Measurements from ENCODE around the gene RPL29.

Gene RPL29

GRCh38 chr3:52023101-52023770 is 27.5 kb upstream of the RPL29 start:
- Histone ChIP-seq H3K9me3 (ENCODE audit: low read depth, low read length) (no peaks in the 10 kb centered on the region), H3K9ac (ENCODE audit: insufficient read length) (no peak overlapping the region), H3K4me3 (no peak overlapping the region), H3K36me3 (ENCODE audit: insufficient read depth, low read length) (no peaks in the 10 kb centered on the region), H3K27ac (no peak overlapping the region)
- no peak for DNase-seq (ENCODE audit: low read depth, low spot score)
- TF ChIP-seq FOXP2 (optimal IDR thresholded peaks at IDR 0.05; ENCODE audit: control extremely low read depth, extremely low read length, insufficient read depth) (no peak), POLR2AphosphoS5 (IDR thresholded peaks at IDR 0.05; ENCODE audit: borderline replicate concordance, low read depth, low read length) (no peak), EZH2 (IDR thresholded peaks at IDR 0.05) (no peak)

- H3K9me3 ChIP-seq (ENCODE audit: low read depth, low read length): no peaks in the 10 kb centered on the region
- TF ChIP-seq EZH2 (IDR thresholded peaks at IDR 0.05) (no peak), FOXP2 (optimal IDR thresholded peaks at IDR 0.05; ENCODE audit: control extremely low read depth, extremely low read length, insufficient read depth) (no peak), POLR2AphosphoS5 (IDR thresholded peaks at IDR 0.05; ENCODE audit: borderline replicate concordance, low read depth, low read length) (no peak)
- no peak overlapping the region for H3K4me3 ChIP-seq
- DNase-seq (ENCODE audit: low read depth, low spot score): no peak
- H3K36me3 ChIP-seq (ENCODE audit: insufficient read depth, low read length): no peaks in the 10 kb centered on the region
- H3K9ac ChIP-seq (ENCODE audit: insufficient read length): no peak overlapping the region
- 0 out of 2 replicates have a peak overlapping the region, but pooled peaks have one; percentile 68 for H3K27ac ChIP-seq
Observed at GRCh38 chr3:52022323-52023100, 26.8 kb upstream of the RPL29 start.

GRCh38 chr3:52021489-52022268 is 26.0 kb upstream of the RPL29 start:
- H3K9ac ChIP-seq (ENCODE audit: insufficient read length): no peak overlapping the region
- H3K36me3 ChIP-seq (ENCODE audit: insufficient read depth, low read length): no peaks in the 10 kb centered on the region
- TF ChIP-seq EZH2 (IDR thresholded peaks at IDR 0.05) (no peak), FOXP2 (optimal IDR thresholded peaks at IDR 0.05; ENCODE audit: control extremely low read depth, extremely low read length, insufficient read depth) (no peak), POLR2AphosphoS5 (IDR thresholded peaks at IDR 0.05; ENCODE audit: borderline replicate concordance, low read depth, low read length) (no peak)
- H3K4me3 ChIP-seq: no peak overlapping the region
- no peak for DNase-seq (ENCODE audit: low read depth, low spot score)
- peak overlapping the region; percentile 68; the same call in 1 of the 2 replicates for H3K27ac ChIP-seq
- H3K9me3 ChIP-seq (ENCODE audit: low read depth, low read length): no peaks in the 10 kb centered on the region

DNA sequence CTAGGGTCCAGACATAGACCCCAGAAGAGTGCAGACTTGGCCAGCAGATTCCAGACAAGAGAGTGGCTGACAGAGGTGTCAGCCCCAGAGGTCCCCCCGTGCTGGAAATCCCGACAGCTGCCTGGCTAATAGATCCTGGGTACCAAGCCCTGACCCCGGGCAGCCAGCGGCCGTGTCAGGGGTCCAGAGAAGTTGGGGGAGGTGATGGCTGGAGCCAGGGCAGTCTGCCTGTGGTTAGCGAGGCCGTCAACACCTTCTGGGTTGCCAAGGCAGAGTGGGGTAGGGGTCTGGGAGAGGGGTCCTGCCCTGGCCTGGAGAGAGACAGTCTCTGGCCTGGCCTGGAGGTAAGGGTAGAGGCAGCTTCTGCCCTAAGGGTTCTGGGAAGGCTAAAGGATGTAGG is 25.1 kb upstream of the RPL29 start:
- no peak for TF ChIP-seq POLR2AphosphoS5 (IDR thresholded peaks at IDR 0.05; ENCODE audit: borderline replicate concordance, low read depth, low read length)
- TF ChIP-seq FOXP2 (optimal IDR thresholded peaks at IDR 0.05; ENCODE audit: control extremely low read depth, extremely low read length, insufficient read depth): no peak
- no peak for TF ChIP-seq EZH2 (IDR thresholded peaks at IDR 0.05)
- no peaks in the 10 kb centered on the region for H3K36me3 ChIP-seq (ENCODE audit: insufficient read depth, low read length)
- H3K9me3 ChIP-seq (ENCODE audit: low read depth, low read length): no peaks in the 10 kb centered on the region
- no peak overlapping the region for H3K27ac ChIP-seq
- DNase-seq (ENCODE audit: low read depth, low spot score): no peak
- no peak overlapping the region for H3K4me3 ChIP-seq
- no peak overlapping the region for H3K9ac ChIP-seq (ENCODE audit: insufficient read length)

- H3K4me3 ChIP-seq: no peak overlapping the region
- no peak overlapping the region for H3K9ac ChIP-seq (ENCODE audit: insufficient read length)
- H3K36me3 ChIP-seq (ENCODE audit: insufficient read depth, low read length): no peaks in the 10 kb centered on the region
- H3K27ac ChIP-seq: no peak overlapping the region
- TF ChIP-seq EZH2 (IDR thresholded peaks at IDR 0.05) (no peak), POLR2AphosphoS5 (IDR thresholded peaks at IDR 0.05; ENCODE audit: borderline replicate concordance, low read depth, low read length) (no peak), FOXP2 (optimal IDR thresholded peaks at IDR 0.05; ENCODE audit: control extremely low read depth, extremely low read length, insufficient read depth) (no peak)
- no peak for DNase-seq (ENCODE audit: low read depth, low spot score)
- H3K9me3 ChIP-seq (ENCODE audit: low read depth, low read length): no peaks in the 10 kb centered on the region
Observed at GRCh38 chr3:52019352-52020080, 23.8 kb upstream of the RPL29 start.

- H3K4me3 ChIP-seq: no peak overlapping the region
- no peaks in the 10 kb centered on the region for H3K36me3 ChIP-seq (ENCODE audit: insufficient read depth, low read length)
- TF ChIP-seq POLR2AphosphoS5 (IDR thresholded peaks at IDR 0.05; ENCODE audit: borderline replicate concordance, low read depth, low read length) (no peak), FOXP2 (optimal IDR thresholded peaks at IDR 0.05; ENCODE audit: control extremely low read depth, extremely low read length, insufficient read depth) (no peak), EZH2 (IDR thresholded peaks at IDR 0.05) (no peak)
- no peaks in the 10 kb centered on the region for H3K9me3 ChIP-seq (ENCODE audit: low read depth, low read length)
- DNase-seq (ENCODE audit: low read depth, low spot score): no peak
- H3K27ac ChIP-seq: no peak overlapping the region
- no peak overlapping the region for H3K9ac ChIP-seq (ENCODE audit: insufficient read length)
Observed at GRCh38 chr3:52018319-52019000, 22.8 kb upstream of the RPL29 start.

DNA sequence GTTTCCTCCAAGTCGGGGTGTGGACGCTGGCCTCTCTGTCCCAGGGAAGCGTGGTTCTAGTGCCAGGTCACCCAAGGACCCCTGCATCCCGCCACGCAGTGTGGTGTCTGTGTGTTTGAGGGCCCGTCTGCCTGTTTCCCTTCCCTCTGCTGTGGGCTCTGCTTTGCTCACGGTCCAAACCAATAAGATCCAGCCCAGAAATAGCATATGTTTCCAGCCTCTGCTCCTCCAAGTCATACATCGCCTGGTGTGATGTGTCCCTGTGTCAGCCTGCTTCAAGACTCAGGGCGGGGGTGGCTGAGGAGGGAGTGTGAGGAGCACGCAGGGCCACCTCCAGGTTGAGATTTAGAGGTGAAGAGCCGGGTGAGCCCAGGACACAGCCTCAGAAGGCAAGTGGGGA is 21.9 kb upstream of the RPL29 start:
- Histone ChIP-seq H3K9ac (ENCODE audit: insufficient read length) (no peak overlapping the region), H3K36me3 (ENCODE audit: insufficient read depth, low read length) (no peaks in the 10 kb centered on the region), H3K27ac (no peak overlapping the region), H3K9me3 (ENCODE audit: low read depth, low read length) (no peaks in the 10 kb centered on the region), H3K4me3 (no peak overlapping the region)
- no peak for DNase-seq (ENCODE audit: low read depth, low spot score)
- TF ChIP-seq FOXP2 (optimal IDR thresholded peaks at IDR 0.05; ENCODE audit: control extremely low read depth, extremely low read length, insufficient read depth) (no peak), EZH2 (IDR thresholded peaks at IDR 0.05) (no peak), POLR2AphosphoS5 (IDR thresholded peaks at IDR 0.05; ENCODE audit: borderline replicate concordance, low read depth, low read length) (no peak)
